ENCODE data around the gene PDSS2.

DNA sequence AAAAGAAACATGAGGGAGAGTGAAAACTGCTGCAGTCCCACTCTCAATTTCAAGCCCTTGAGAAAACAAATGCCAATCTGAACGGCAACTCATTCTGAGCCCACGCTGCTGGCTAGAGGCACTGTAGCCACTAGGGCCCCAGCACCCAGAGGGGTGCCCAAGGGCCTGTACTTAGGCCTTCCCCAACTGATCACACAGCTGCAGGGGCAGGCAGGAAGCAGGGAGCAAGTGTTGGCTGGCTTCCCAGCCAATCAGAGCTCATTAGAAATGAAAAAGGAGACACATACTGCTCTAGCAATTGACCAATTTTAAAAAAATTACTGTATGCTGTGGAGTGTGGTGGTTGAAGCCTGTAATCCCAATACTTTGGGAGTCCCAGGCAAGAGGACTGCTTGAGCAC lies 340.4 kb downstream of the PDSS2 start:
- TF ChIP-seq, protein P1, sequence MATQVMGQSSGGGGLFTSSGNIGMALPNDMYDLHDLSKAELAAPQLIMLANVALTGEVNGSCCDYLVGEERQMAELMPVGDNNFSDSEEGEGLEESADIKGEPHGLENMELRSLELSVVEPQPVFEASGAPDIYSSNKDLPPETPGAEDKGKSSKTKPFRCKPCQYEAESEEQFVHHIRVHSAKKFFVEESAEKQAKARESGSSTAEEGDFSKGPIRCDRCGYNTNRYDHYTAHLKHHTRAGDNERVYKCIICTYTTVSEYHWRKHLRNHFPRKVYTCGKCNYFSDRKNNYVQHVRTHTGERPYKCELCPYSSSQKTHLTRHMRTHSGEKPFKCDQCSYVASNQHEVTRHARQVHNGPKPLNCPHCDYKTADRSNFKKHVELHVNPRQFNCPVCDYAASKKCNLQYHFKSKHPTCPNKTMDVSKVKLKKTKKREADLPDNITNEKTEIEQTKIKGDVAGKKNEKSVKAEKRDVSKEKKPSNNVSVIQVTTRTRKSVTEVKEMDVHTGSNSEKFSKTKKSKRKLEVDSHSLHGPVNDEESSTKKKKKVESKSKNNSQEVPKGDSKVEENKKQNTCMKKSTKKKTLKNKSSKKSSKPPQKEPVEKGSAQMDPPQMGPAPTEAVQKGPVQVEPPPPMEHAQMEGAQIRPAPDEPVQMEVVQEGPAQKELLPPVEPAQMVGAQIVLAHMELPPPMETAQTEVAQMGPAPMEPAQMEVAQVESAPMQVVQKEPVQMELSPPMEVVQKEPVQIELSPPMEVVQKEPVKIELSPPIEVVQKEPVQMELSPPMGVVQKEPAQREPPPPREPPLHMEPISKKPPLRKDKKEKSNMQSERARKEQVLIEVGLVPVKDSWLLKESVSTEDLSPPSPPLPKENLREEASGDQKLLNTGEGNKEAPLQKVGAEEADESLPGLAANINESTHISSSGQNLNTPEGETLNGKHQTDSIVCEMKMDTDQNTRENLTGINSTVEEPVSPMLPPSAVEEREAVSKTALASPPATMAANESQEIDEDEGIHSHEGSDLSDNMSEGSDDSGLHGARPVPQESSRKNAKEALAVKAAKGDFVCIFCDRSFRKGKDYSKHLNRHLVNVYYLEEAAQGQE (IDR thresholded peaks at IDR 0.05; ENCODE audit: insufficient read depth in 1 of 2, low read depth in 2 of 2, low read length in 2 of 2) = no peak
- TF ChIP-seq POLR2AphosphoS5 (IDR thresholded peaks at IDR 0.05; ENCODE audit: low read depth, low read length) = no peak
- TF ChIP-seq SIN3A (IDR thresholded peaks at IDR 0.05; ENCODE audit: borderline replicate concordance, insufficient read depth, low read length) = no peak

Data from PFSK-1 (cell line).